Measurements from ENCODE around the gene UBQLNL.
A peak's percentile ranks its signal among the peaks of the same experiment; 100 is the strongest.

The UBQLNL gene

GRCh38 chr11:5524756-5525155 is 8.3 kb upstream of the UBQLNL start:
- TF ChIP-seq CTCF (IDR thresholded peaks at IDR 0.05) = no peak

- TF ChIP-seq CTCF (IDR thresholded peaks at IDR 0.05) = no peak
Observed at GRCh38 chr11:5522308-5522707, 5.8 kb upstream of the UBQLNL start.

GRCh38 chr11:5521540-5521939 is 5.0 kb upstream of the UBQLNL start:
- no peak for TF ChIP-seq CTCF (IDR thresholded peaks at IDR 0.05)

- TF ChIP-seq CTCF (IDR thresholded peaks at IDR 0.05) = no peak
Observed at GRCh38 chr11:5514841-5515240, 1.7 kb downstream of the UBQLNL start.

GRCh38 chr11:5509803-5510202 is 6.7 kb downstream of the UBQLNL start, which contains the start of gene UBQLN3:
Gene UBQLN3 (minus strand): TSS chr11:5509957. CDS start chr11:5509558, 399 bp downstream.
- no peak for TF ChIP-seq CTCF (IDR thresholded peaks at IDR 0.05)

GRCh38 chr11:5508605-5509004 is 7.9 kb downstream of the UBQLNL start:
- peak; percentile 21; the same call in 1 of the 2 replicates for TF ChIP-seq CTCF (IDR thresholded peaks at IDR 0.05)

- no peak for TF ChIP-seq CTCF (IDR thresholded peaks at IDR 0.05)
Observed at GRCh38 chr11:5507933-5508305, 8.6 kb downstream of the UBQLNL start.
